Measurements from ENCODE around the gene RAB30. TPM values are rescaled to one million over a fixed set of nuclear protein-coding genes. Genes with fewer than 3 reads are reported as not detected.
"Not testable (repeated sequence)": the region's sequence is repeated elsewhere in the genome, so short reads cannot be mapped to it uniquely, and the experiment has no call there.

RAB30 gene
- polyA plus RNA-seq, 1 donor = 5.3 TPM

DNA sequence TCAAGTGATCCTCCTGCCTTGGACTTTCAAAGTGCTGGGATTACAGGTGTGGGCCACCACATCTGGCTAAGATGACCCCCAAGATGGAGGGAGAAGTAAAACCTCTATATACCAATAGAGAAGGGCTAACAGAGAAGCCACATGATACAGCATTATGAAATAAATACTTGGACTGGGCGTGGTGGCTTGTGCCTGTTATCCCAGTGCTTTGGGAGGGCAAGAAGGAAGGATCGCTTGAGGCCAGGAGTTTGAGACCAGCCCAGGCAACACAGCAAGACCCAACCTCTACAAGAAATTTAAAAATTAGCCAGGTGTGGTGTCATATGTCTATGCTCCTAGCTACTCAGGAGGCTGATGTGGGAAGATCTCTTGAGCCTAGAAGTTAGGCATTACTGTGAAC is 61.7 kb downstream of the RAB30 start:
- DNase-seq = no peak
- H3K36me3 ChIP-seq (ENCODE audit: control insufficient read depth, insufficient read depth, low read length) = no peaks in the 10 kb centered on the region
- H3K27me3 ChIP-seq (ENCODE audit: control insufficient read depth, insufficient read depth, low read length) = no peaks in the 10 kb centered on the region
- no peak overlapping the region for H3K4me3 ChIP-seq (ENCODE audit: low read length)
- peaks cover 12% of the 10 kb centered on the region for H3K4me1 ChIP-seq (ENCODE audit: control insufficient read depth, insufficient read depth, low read length)
- H3K9me3 ChIP-seq (ENCODE audit: control insufficient read depth, low read depth, low read length) = no peaks in the 10 kb centered on the region
- no CpG with 5 or more reads among the region's 2 CpGs for WGBS (ENCODE audit: insufficient coverage, low lambda C conversion rate)
- H3K27ac ChIP-seq (ENCODE audit: low read length) = no peak overlapping the region

DNA sequence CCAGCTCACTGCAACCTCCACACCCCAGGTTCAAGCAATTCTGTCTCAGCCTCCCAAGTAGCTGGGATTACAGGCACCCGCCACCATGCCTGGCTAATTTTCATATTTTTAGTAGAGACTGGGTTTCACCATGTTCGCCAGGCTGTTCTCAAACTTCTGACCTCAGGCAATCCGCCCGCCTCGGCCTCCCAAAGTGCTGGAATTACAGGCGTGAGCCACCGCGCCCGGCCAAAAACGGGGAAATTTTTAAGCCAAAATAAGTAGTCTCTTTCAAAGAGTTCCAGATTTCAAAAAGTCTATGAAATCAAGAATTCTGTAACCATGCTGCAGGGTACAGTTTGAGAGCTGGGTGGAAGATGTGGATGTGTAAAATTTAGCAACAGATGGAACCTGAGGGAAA is 62.6 kb downstream of the RAB30 start:
- H3K4me1 ChIP-seq (ENCODE audit: control insufficient read depth, insufficient read depth, low read length) = peaks cover 12% of the 10 kb centered on the region
- not testable (repeated sequence) for H3K27me3 ChIP-seq (ENCODE audit: control insufficient read depth, insufficient read depth, low read length); H3K36me3 ChIP-seq (ENCODE audit: control insufficient read depth, insufficient read depth, low read length); H3K9me3 ChIP-seq (ENCODE audit: control insufficient read depth, low read depth, low read length); H3K27ac ChIP-seq (ENCODE audit: low read length); DNase-seq; H3K4me3 ChIP-seq (ENCODE audit: low read length)
- no CpG with 5 or more reads among the region's 10 CpGs for WGBS (ENCODE audit: insufficient coverage, low lambda C conversion rate)

DNA sequence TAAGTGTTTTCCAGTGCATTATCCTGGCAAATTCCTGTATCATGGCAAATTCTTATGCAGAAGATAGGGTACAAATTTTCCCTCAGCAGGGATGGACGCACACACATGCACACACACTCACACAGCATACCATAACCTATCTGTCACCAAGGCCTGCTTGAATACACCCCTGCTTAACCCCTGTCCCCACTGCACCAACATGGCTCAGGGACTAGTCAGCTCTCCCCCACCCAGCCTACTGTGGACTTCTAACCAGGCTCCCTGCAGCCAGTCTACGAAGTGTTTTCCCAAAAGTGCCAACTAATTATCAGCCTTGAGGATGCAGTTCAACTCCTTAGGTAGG is 63.1 kb downstream of the RAB30 start:
- DNase-seq = no peak
- H3K4me1 ChIP-seq (ENCODE audit: control insufficient read depth, insufficient read depth, low read length) = peaks cover 12% of the 10 kb centered on the region
- WGBS (ENCODE audit: insufficient coverage, low lambda C conversion rate) = no CpG with 5 or more reads among the region's 2 CpGs
- no peaks in the 10 kb centered on the region for H3K27me3 ChIP-seq (ENCODE audit: control insufficient read depth, insufficient read depth, low read length)
- H3K36me3 ChIP-seq (ENCODE audit: control insufficient read depth, insufficient read depth, low read length) = no peaks in the 10 kb centered on the region
- no peak overlapping the region for H3K4me3 ChIP-seq (ENCODE audit: low read length)
- no peaks in the 10 kb centered on the region for H3K9me3 ChIP-seq (ENCODE audit: control insufficient read depth, low read depth, low read length)
- H3K27ac ChIP-seq (ENCODE audit: low read length) = no peak overlapping the region

DNA sequence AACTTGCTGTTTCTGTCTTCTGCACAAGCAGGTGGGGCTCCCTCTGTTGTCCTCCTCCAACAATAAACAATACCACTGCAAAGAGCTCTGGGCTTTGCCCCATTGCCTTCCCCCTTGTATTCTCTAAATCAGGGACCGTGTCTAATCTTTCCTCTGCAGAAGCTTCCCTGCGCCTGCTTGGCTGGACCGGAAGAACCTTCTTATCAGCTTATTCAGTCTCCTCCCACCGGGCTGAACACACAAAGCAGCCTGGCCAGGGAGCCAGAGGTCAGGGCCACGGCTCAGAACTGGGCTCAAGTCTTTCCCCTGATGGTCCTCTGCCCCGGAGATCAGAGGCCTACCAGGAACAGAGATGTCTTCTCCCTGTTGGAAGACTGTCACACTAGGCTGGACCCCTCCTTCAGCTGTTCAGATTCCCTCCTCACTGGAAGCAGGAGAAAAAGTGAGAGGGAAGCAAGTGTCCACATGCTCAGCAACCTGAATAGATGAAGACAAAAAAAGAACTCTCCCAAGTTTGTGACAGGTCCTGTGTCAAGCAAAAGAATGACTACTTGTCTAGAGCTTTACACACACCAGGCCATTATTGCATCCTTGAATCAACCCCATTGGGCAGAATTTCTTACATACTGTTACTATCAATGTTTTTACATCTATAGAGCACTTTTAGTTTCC is 63.7 kb downstream of the RAB30 start:
- Histone ChIP-seq H3K36me3 (ENCODE audit: control insufficient read depth, insufficient read depth, low read length) (no peaks in the 10 kb centered on the region), H3K27ac (ENCODE audit: low read length) (peak overlapping the region; percentile 2), H3K4me1 (ENCODE audit: control insufficient read depth, insufficient read depth, low read length) (peaks cover 12% of the 10 kb centered on the region), H3K9me3 (ENCODE audit: control insufficient read depth, low read depth, low read length) (no peaks in the 10 kb centered on the region), H3K27me3 (ENCODE audit: control insufficient read depth, insufficient read depth, low read length) (no peaks in the 10 kb centered on the region), H3K4me3 (ENCODE audit: low read length) (no peak overlapping the region)
- peak; percentile 58 to 85 for DNase-seq
- WGBS (ENCODE audit: insufficient coverage, low lambda C conversion rate) = no CpG with 5 or more reads among the region's 6 CpGs

DNA sequence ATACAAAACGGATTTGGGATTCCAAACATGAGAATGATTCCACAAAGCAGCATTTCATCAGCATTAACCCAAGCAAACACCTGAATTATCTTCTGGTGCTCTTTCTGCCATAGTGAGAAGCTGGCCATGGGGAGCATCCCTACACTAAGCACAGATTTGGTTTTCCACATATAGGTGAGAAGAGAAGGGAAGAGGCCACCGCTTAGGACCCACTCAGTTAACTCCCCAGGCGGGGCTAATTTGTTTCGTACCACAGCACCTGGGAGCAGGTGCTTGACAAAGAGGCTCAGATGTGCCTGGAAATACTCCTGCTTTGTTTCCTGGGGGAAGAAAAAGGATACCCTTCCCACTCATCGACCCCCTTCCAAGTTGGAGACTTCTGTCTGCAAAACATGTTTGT is 64.2 kb downstream of the RAB30 start:
- no peak overlapping the region for H3K4me3 ChIP-seq (ENCODE audit: low read length)

DNA sequence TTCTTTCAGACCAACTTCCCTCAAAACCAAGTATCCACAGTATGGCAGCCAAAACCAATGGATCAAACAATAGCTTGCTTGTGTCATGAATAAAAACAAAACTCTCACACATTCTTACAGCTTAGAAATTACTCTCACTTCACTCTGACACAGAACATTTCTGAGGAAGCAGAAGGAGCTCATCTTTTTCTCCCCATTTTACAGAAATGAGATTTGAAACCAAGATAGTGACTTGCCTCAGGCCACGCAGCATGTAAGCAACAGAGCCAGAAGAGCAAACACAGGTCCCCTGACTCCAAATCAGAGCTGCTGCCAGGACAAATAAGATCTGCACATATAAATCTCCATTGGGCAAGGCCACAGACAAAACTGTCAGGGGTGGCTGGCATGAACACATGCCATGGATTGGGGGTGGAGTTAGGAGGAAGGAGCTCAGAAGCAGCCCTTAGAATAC is 64.8 kb downstream of the RAB30 start:
- Histone ChIP-seq H3K4me1 (ENCODE audit: control insufficient read depth, insufficient read depth, low read length) (peaks cover 12% of the 10 kb centered on the region), H3K4me3 (ENCODE audit: low read length) (no peak overlapping the region), H3K27me3 (ENCODE audit: control insufficient read depth, insufficient read depth, low read length) (no peaks in the 10 kb centered on the region), H3K27ac (ENCODE audit: low read length) (no peak overlapping the region), H3K36me3 (ENCODE audit: control insufficient read depth, insufficient read depth, low read length) (no peaks in the 10 kb centered on the region), H3K9me3 (ENCODE audit: control insufficient read depth, low read depth, low read length) (no peaks in the 10 kb centered on the region)
- no peak for DNase-seq
- no CpG with 5 or more reads among the region's 1 CpG for WGBS (ENCODE audit: insufficient coverage, low lambda C conversion rate)

More for the DNA sequence above, 64.2 kb downstream of the RAB30 start:
- Histone ChIP-seq H3K27ac (ENCODE audit: low read length) (peak overlapping the region; percentile 2), H3K36me3 (ENCODE audit: control insufficient read depth, insufficient read depth, low read length) (no peaks in the 10 kb centered on the region), H3K4me1 (ENCODE audit: control insufficient read depth, insufficient read depth, low read length) (peaks cover 12% of the 10 kb centered on the region), H3K9me3 (ENCODE audit: control insufficient read depth, low read depth, low read length) (no peaks in the 10 kb centered on the region), H3K27me3 (ENCODE audit: control insufficient read depth, insufficient read depth, low read length) (no peaks in the 10 kb centered on the region)
- no peak for DNase-seq
- WGBS (ENCODE audit: insufficient coverage, low lambda C conversion rate) = 78% methylated on average over 1 of the region's 5 CpGs

DNA sequence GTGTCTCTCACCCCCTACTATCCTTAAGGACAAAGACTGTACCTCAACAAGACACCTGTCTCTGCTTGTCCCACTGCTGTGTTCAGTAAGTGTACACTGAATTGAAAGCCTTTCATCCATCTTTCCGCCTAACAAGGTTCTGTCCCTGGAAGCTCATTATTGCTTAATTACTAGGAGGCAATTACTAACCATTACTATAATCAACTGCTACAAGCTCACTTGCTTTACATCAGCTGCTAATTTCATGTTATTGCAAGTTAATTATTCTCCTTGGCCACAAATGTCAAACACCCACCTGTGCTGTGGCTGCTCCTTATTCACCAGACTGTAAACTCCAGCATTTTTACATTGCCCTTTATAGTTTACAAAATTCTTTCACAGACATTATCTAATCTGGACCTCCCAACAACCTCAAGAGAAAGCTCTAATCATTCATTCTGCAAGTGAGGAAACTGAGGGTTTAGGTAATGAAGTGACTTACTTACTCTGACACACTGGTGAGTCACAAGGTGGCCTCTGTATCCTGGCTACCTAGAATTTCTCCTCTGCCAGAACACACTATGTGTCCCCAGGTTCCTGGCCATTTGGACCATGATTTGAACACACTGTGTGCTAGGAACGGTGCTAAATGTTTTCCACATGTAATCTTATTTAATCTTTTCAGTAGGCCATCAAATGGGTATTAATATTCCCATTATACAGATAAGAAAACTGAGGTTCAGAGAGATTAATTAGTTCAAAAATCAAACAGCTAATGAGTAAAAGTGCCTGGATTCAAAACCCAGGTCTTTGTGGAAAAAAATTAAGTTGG is 66.7 kb downstream of the RAB30 start:
- Histone ChIP-seq H3K27me3 (ENCODE audit: control insufficient read depth, insufficient read depth, low read length) (no peaks in the 10 kb centered on the region), H3K9me3 (ENCODE audit: control insufficient read depth, low read depth, low read length) (no peaks in the 10 kb centered on the region), H3K4me3 (ENCODE audit: low read length) (no peak overlapping the region), H3K36me3 (ENCODE audit: control insufficient read depth, insufficient read depth, low read length) (no peaks in the 10 kb centered on the region), H3K27ac (ENCODE audit: low read length) (no peak overlapping the region), H3K4me1 (ENCODE audit: control insufficient read depth, insufficient read depth, low read length) (peaks cover 12% of the 10 kb centered on the region)
- peak in 1 of 2 donors; percentile 38 for DNase-seq
- WGBS (ENCODE audit: insufficient coverage, low lambda C conversion rate) = 50% methylated on average over 1 of the region's 2 CpGs

DNA sequence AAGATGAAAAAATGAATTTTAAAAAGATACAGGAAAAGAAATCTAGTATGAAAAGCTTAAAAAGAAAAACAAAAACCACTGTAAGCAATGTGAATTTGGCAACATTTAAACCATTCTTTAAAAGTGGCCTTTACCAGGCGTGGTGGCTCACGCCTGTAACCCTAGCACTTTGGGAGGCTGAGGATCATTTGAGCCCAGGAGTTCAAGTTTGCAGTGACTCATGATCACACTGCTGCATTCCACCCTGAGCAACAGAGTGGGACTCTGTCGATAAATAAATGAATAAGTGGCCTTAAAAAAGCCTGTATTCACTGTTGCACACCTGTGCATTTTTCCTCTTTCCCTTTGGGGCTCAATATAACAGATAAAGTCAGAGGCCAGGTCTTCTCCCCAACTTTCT is 69.2 kb downstream of the RAB30 start:
- no peak for DNase-seq
- Histone ChIP-seq H3K9me3 (ENCODE audit: control insufficient read depth, low read depth, low read length) (no peaks in the 10 kb centered on the region), H3K27ac (ENCODE audit: low read length) (no peak overlapping the region), H3K4me1 (ENCODE audit: control insufficient read depth, insufficient read depth, low read length) (peaks cover 9% of the 10 kb centered on the region), H3K36me3 (ENCODE audit: control insufficient read depth, insufficient read depth, low read length) (no peaks in the 10 kb centered on the region), H3K27me3 (ENCODE audit: control insufficient read depth, insufficient read depth, low read length) (no peaks in the 10 kb centered on the region), H3K4me3 (ENCODE audit: low read length) (no peak overlapping the region)
- no CpG with 5 or more reads among the region's 3 CpGs for WGBS (ENCODE audit: insufficient coverage, low lambda C conversion rate)

DNA sequence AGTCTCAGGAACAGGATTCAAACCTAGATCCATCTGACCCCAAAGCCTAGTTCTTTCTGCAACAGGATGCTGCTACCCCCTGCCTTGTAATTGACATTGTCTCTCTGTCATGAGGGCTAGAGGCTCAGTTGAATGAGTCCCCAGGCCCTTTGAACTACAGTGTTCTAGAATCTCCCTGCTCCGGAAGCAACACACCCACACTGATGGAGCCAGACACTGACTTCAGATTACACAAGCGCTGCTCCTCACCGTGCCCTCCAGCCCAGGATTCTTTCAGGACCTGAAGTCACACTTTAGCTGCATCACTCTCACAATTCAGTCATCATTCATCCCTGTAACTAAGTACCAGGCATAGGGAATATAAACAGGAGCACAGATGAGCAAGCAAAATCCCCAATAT is 69.6 kb downstream of the RAB30 start:
- Histone ChIP-seq H3K27me3 (ENCODE audit: control insufficient read depth, insufficient read depth, low read length) (no peaks in the 10 kb centered on the region), H3K4me3 (ENCODE audit: low read length) (no peak overlapping the region), H3K27ac (ENCODE audit: low read length) (no peak overlapping the region), H3K36me3 (ENCODE audit: control insufficient read depth, insufficient read depth, low read length) (no peaks in the 10 kb centered on the region), H3K9me3 (ENCODE audit: control insufficient read depth, low read depth, low read length) (no peaks in the 10 kb centered on the region), H3K4me1 (ENCODE audit: control insufficient read depth, insufficient read depth, low read length) (peaks cover 11% of the 10 kb centered on the region)
- DNase-seq = no peak
- WGBS (ENCODE audit: insufficient coverage, low lambda C conversion rate) = no CpG with 5 or more reads among the region's 3 CpGs

DNA sequence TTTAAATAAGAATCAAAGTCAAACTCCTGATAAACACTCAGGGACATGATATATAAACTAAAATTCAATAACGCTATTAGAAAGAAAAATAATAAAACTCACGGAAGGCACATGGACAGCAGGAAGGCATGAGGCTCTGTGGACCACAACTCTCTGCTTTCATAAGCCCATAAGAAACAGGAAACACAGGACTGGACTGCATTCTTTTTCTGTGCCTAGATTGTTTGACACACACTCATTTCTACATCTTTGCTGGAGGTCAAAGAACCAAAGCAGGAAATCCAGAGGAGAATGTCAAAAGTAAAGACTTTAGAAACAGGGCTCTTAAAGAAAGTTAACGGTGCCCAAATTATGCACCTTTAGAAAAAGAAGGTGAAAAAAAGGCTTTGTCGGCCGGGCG is 71.3 kb downstream of the RAB30 start:
- H3K27ac ChIP-seq (ENCODE audit: low read length) = no peak overlapping the region
- no peak overlapping the region for H3K4me3 ChIP-seq (ENCODE audit: low read length)
- no peak for DNase-seq
- H3K4me1 ChIP-seq (ENCODE audit: control insufficient read depth, insufficient read depth, low read length) = peaks cover 14% of the 10 kb centered on the region
- no peaks in the 10 kb centered on the region for H3K36me3 ChIP-seq (ENCODE audit: control insufficient read depth, insufficient read depth, low read length)
- no CpG with 5 or more reads among the region's 6 CpGs for WGBS (ENCODE audit: insufficient coverage, low lambda C conversion rate)
- no peaks in the 10 kb centered on the region for H3K9me3 ChIP-seq (ENCODE audit: control insufficient read depth, low read depth, low read length)
- H3K27me3 ChIP-seq (ENCODE audit: control insufficient read depth, insufficient read depth, low read length) = no peaks in the 10 kb centered on the region

DNA sequence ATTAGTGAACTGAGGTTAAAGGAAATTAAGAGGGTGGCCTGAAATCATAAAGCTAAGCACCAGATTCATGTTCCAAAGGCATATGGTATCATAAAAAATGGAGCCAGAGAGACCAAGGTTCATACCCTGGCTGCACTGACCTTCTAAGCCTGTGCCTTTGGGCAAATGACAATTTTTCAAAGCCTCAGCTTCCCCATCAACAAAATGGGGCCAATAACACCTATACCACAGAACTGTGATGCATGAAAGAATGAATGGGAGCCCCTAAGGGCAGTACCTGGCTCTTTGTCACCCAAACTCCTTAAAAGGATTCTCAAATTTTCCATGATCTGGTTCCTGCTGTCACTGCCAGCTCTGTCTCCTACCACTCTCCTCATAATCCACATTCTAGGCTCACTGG is 72.5 kb downstream of the RAB30 start:
- H3K27me3 ChIP-seq (ENCODE audit: control insufficient read depth, insufficient read depth, low read length) = no peaks in the 10 kb centered on the region
- H3K4me1 ChIP-seq (ENCODE audit: control insufficient read depth, insufficient read depth, low read length) = peaks cover 14% of the 10 kb centered on the region
- no peaks in the 10 kb centered on the region for H3K9me3 ChIP-seq (ENCODE audit: control insufficient read depth, low read depth, low read length)

More for the DNA sequence above, 72.5 kb downstream of the RAB30 start:
- no peaks in the 10 kb centered on the region for H3K36me3 ChIP-seq (ENCODE audit: control insufficient read depth, insufficient read depth, low read length)
- H3K4me3 ChIP-seq (ENCODE audit: low read length) = no peak overlapping the region
- no peak overlapping the region for H3K27ac ChIP-seq (ENCODE audit: low read length)
- DNase-seq = no peak
